Measurements from ENCODE around the gene RGS10. TPM values are rescaled to one million over a fixed set of nuclear protein-coding genes. Genes with fewer than 3 reads are reported as not detected.

RGS10 gene
- polyA plus RNA-seq, 1 experiment = 219 TPM

DNA sequence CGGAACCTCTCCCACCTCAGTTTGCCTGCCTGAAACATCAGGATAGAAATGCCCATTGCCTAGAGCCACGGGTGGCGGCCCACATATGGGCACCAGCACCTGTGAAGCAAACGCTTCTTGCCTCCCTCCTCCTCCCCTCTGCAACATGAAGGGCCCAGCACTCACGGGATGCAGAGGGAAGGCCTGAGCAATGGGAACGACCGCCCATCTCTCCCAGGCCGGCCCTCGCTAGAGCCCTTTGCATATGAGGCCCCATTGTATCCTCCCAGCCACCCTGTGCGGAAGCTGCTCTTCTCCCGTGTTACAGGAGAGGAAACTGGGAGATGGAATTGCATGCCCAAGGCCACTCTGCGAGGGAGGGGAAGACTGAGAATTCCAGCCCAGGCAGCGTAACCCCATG, 88.2 kb downstream of the RGS10 start:
- no peak overlapping the region for H3K27ac ChIP-seq (ENCODE audit: low read depth, low read length)
- ChIA-PET CTCF (no interaction called here), POLR2A (no interaction called here)
- no peaks in the 10 kb centered on the region; the same call in 1 of the 2 replicates for H3K9me3 ChIP-seq (ENCODE audit: control insufficient read depth, insufficient read depth, low read length)
- TF ChIP-seq, protein P1, sequence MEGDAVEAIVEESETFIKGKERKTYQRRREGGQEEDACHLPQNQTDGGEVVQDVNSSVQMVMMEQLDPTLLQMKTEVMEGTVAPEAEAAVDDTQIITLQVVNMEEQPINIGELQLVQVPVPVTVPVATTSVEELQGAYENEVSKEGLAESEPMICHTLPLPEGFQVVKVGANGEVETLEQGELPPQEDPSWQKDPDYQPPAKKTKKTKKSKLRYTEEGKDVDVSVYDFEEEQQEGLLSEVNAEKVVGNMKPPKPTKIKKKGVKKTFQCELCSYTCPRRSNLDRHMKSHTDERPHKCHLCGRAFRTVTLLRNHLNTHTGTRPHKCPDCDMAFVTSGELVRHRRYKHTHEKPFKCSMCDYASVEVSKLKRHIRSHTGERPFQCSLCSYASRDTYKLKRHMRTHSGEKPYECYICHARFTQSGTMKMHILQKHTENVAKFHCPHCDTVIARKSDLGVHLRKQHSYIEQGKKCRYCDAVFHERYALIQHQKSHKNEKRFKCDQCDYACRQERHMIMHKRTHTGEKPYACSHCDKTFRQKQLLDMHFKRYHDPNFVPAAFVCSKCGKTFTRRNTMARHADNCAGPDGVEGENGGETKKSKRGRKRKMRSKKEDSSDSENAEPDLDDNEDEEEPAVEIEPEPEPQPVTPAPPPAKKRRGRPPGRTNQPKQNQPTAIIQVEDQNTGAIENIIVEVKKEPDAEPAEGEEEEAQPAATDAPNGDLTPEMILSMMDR (IDR thresholded peaks at IDR 0.05; ENCODE audit: low read depth, low read length) = no peak
- H3K27me3 ChIP-seq (ENCODE audit: control insufficient read depth, insufficient read depth, low read length) = no peaks in the 10 kb centered on the region
- no peak overlapping the region for H3K4me3 ChIP-seq (ENCODE audit: low read depth, low read length)
- no peak for DNase-seq (ENCODE audit: low read depth, low spot score)

DNA sequence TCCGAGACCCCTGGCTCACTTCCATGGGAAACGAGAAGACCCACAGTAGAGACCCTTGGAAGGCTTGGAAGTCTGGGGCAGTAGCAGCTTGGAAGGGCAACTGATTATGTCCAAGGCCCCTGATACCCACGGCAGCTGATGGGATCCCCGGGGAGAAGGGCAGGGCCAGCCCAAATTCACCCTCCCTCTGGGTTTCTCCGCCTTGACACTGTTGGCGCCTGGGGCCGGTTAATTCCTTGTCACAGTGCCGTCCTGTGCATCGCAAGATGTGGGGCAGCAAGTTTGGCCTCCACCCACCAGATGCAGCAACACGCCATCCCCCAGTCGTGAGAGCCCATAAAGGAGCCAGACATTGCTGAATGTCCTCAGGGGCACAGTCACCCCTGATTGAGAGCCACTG, 89.2 kb downstream of the RGS10 start:
- Histone ChIP-seq H3K27ac (ENCODE audit: low read depth, low read length) (no peak overlapping the region), H3K4me3 (ENCODE audit: low read depth, low read length) (no peak overlapping the region), H3K9me3 (ENCODE audit: control insufficient read depth, insufficient read depth, low read length) (no peaks in the 10 kb centered on the region; the same call in 1 of the 2 replicates), H3K27me3 (ENCODE audit: control insufficient read depth, insufficient read depth, low read length) (no peaks in the 10 kb centered on the region)
- CTCF ChIA-PET = interaction anchor here (1.0 kb wide), 1 partner anchor 254 kb away, joined by 3 read pairs; no protein-coding TSS in a partner anchor
- POLR2A ChIA-PET = no interaction called here
- no peak for DNase-seq (ENCODE audit: low read depth, low spot score)
- TF ChIP-seq, protein P1 (IDR thresholded peaks at IDR 0.05; ENCODE audit: low read depth, low read length) = no peak

DNA sequence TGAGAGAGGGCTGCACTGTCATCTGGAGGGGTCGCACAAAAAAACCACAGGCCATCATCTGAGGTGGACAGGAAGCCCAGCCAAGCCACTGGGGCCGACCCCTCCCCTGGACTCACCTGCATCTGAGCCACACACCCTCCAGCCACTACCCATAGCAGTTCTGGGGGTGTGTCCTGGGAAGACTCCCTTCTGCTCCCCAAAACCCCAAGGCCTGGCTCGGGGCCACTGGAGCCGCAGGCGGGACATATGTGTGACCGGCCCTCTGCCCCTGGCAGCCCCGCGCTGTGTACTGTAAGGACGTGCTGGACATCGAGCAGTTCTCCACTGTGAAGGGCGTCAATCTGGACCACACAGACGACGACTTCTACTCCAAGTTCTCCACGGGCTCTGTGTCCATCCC, 90.1 kb downstream of the RGS10 start:
- Histone ChIP-seq H3K4me3 (ENCODE audit: low read depth, low read length) (no peak overlapping the region), H3K27ac (ENCODE audit: low read depth, low read length) (no peak overlapping the region), H3K9me3 (ENCODE audit: control insufficient read depth, insufficient read depth, low read length) (no peaks in the 10 kb centered on the region; the same call in 1 of the 2 replicates), H3K27me3 (ENCODE audit: control insufficient read depth, insufficient read depth, low read length) (no peaks in the 10 kb centered on the region)
- CTCF ChIA-PET = interaction anchor here (0.8 to 1.4 kb wide), 3 partner anchors 243 to 253 kb away, joined by 3 to 7 read pairs (median 5); no protein-coding TSS in a partner anchor
- POLR2A ChIA-PET = interaction anchor here (0.7 kb wide), 1 partner anchor 44 kb away, joined by 4 read pairs; no protein-coding TSS in a partner anchor
- TF ChIP-seq, protein P1 (IDR thresholded peaks at IDR 0.05; ENCODE audit: low read depth, low read length) = no peak
- no peak for DNase-seq (ENCODE audit: low read depth, low spot score)

DNA sequence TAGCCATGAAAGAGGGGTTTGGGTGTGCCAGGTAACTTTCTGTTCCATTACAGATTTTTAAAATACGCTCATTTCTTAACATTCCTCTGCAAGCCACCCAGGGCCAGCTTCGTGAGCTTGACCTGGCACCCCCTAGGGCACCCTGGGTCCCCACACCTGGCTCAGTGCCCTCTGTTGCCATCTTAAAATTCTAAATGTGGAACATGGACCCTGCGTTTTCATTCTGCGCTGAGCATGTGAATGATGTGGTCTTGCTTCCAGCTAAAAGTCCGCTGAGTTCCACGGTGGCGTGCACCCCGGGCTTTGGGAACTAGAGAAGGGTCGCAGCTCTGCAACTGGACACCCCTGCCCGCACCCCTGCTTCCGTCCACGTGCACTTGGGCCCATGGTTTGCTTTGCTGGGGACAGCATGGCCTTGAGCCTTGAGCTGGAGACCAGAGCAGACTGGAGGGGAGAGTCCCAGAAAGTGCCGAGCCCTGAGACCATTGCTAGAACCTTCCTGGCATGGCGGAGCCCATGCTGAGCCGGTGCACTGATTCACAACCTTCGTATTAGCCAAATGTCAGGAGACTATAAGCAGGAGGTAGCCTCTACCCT, 91.1 kb downstream of the RGS10 start:
- Histone ChIP-seq H3K27ac (ENCODE audit: low read depth, low read length) (no peak overlapping the region), H3K9me3 (ENCODE audit: control insufficient read depth, insufficient read depth, low read length) (no peaks in the 10 kb centered on the region; the same call in 1 of the 2 replicates), H3K4me3 (ENCODE audit: low read depth, low read length) (no peak overlapping the region), H3K27me3 (ENCODE audit: control insufficient read depth, insufficient read depth, low read length) (no peaks in the 10 kb centered on the region)
- TF ChIP-seq, protein P1 (IDR thresholded peaks at IDR 0.05; ENCODE audit: low read depth, low read length) = no peak
- DNase-seq (ENCODE audit: low read depth, low spot score) = no peak
- CTCF ChIA-PET = interaction anchor here (0.8 to 1.4 kb wide), 2 partner anchors 242 to 252 kb away, joined by 5 to 7 read pairs; no protein-coding TSS in a partner anchor
- POLR2A ChIA-PET = interaction anchor here (0.7 kb wide), 1 partner anchor 43 kb away, joined by 4 read pairs; no protein-coding TSS in a partner anchor

DNA sequence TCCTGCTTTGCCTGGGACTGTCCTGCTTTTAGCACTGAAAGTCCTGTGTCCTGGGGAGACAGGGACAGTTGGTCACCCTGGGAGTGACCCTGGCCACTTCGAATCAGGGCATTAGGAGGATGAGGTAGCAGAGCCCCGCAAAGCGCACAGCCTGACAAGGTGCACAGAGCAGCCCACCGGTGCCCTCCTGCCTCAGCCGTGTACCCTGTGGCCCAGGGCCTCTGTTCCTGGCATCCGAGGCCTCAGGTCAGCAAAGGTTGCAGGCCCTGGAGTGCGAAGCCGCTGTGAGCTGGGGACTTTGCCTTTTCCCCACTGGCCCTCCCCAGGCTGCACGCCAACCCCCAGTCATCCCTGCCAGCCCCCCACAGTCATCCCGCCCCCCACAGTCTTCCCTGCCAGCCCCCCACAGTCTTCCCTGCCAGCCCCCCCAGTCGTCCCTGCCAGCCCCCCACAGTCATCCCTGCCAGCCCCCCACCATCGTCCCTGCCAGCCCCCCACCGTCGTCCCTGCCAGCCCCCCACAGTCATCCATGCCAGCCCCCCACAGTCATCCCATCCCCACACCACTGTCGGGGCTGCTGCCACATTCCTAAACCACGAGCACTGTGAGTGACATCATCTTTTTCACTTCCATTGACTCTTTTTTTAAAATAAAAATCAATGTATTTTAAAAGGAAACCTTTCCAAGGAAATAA, 91.8 kb downstream of the RGS10 start:
- Histone ChIP-seq H3K27me3 (ENCODE audit: control insufficient read depth, insufficient read depth, low read length) (no peaks in the 10 kb centered on the region), H3K9me3 (ENCODE audit: control insufficient read depth, insufficient read depth, low read length) (no peaks in the 10 kb centered on the region; the same call in 1 of the 2 replicates), H3K4me3 (ENCODE audit: low read depth, low read length) (no peak overlapping the region), H3K27ac (ENCODE audit: low read depth, low read length) (no peak overlapping the region)
- CTCF ChIA-PET = interaction anchor here (1.4 kb wide), 1 partner anchor 251 kb away, joined by 7 read pairs; no protein-coding TSS in a partner anchor
- TF ChIP-seq, protein P1 (IDR thresholded peaks at IDR 0.05; ENCODE audit: low read depth, low read length) = no peak
- no peak for DNase-seq (ENCODE audit: low read depth, low spot score)
- POLR2A ChIA-PET = no interaction called here
